AG10803 (cell line): Measurements from ENCODE around the gene PLAAT3.
A peak's percentile ranks its signal among the peaks of the same experiment; 100 is the strongest.
"Not testable (repeated sequence)": the region's sequence is repeated elsewhere in the genome, so short reads cannot be mapped to it uniquely, and the experiment has no call there.

Experiments used
- DNase-seq: peaks from one replicate; pipeline ENCODE4 v3.0.0; 2010; ENCODE audit warnings: low read depth
- H3K4me3 ChIP-seq: 2 replicates; pipeline ENCODE4 v1.5.1; 2011; ENCODE audit warnings: mild to moderate bottlenecking, low read length, control low read depth
- CTCF ChIP-seq: conservative IDR thresholded peaks from 2 replicates; pipeline ENCODE4 v1.5.1; 2011; ENCODE audit warnings: mild to moderate bottlenecking, low read length, control low read depth, inconsistent platforms

PLAAT3 gene

GRCh38 chr11:63590024-63590788, 24.0 kb downstream of the PLAAT3 start:
- no peak overlapping the region for H3K4me3 ChIP-seq
- DNase-seq: no peak
- no peak for TF ChIP-seq CTCF

- TF ChIP-seq CTCF: no peak
These were observed 25.2 kb downstream of the PLAAT3 start for GRCh38 chr11:63589000-63589399.

GRCh38 chr11:63586451-63587166, 27.6 kb downstream of the PLAAT3 start:
- TF ChIP-seq CTCF: no peak
- DNase-seq: no peak
- no peak overlapping the region for H3K4me3 ChIP-seq

More at GRCh38 chr11:63589000-63589399, 25.2 kb downstream of the PLAAT3 start:
- no peak overlapping the region for H3K4me3 ChIP-seq
- DNase-seq: no peak

GRCh38 chr11:63583357-63583677, 30.9 kb downstream of the PLAAT3 start:
- TF ChIP-seq CTCF: no peak
- DNase-seq: no peak
- H3K4me3 ChIP-seq: no peak overlapping the region

GRCh38 chr11:63581224-63581623, 33.0 kb downstream of the PLAAT3 start:
- not testable (repeated sequence) for H3K4me3 ChIP-seq, DNase-seq

GRCh38 chr11:63578882-63579281, 35.4 kb downstream of the PLAAT3 start:
- not testable (repeated sequence) for H3K4me3 ChIP-seq, DNase-seq

GRCh38 chr11:63574856-63575602, 39.2 kb downstream of the PLAAT3 start:
- no peak for TF ChIP-seq CTCF
- DNase-seq: peak; percentile 10
- H3K4me3 ChIP-seq: peak overlapping the region; percentile 42
